Hepatic stellate cell (primary cell): Measurements from ENCODE around the gene DUOX1.

ENCODE experiments used
- DNase-seq: peaks from one replicate; pipeline ENCODE4 v3.0.0; 2011; ENCODE audit warnings: low spot score

Gene DUOX1

GRCh38 chr15:45168751-45169551, 39.2 kb downstream of the DUOX1 start:
- DNase-seq, result no peak

GRCh38 chr15:45169608-45170480, 40.0 kb downstream of the DUOX1 start:
- no peak for DNase-seq

- no peak for DNase-seq
These were observed 42.1 kb downstream of the DUOX1 start for GRCh38 chr15:45171912-45172311.

GRCh38 chr15:45174069-45174468, 44.3 kb downstream of the DUOX1 start:
- DNase-seq, result no peak

GRCh38 chr15:45174577-45174976, 44.8 kb downstream of the DUOX1 start:
- DNase-seq, result no peak

GRCh38 chr15:45177285-45177684, 47.5 kb downstream of the DUOX1 start:
- DNase-seq, result no peak

- no peak for DNase-seq
These were observed 49.6 kb downstream of the DUOX1 start for GRCh38 chr15:45179221-45179985.

GRCh38 chr15:45180201-45180600, 50.4 kb downstream of the DUOX1 start:
- no peak for DNase-seq

GRCh38 chr15:45180648-45181436, 51.0 kb downstream of the DUOX1 start:
- no peak for DNase-seq

- DNase-seq, result no peak
These were observed 51.9 kb downstream of the DUOX1 start for GRCh38 chr15:45181491-45182285.

- no peak for DNase-seq
These were observed 53.2 kb downstream of the DUOX1 start for GRCh38 chr15:45182996-45183395.

GRCh38 chr15:45183511-45183910, 53.7 kb downstream of the DUOX1 start:
- no peak for DNase-seq

- DNase-seq, result no peak
These were observed 54.8 kb downstream of the DUOX1 start for GRCh38 chr15:45184562-45185041.

GRCh38 chr15:45185069-45185779, 55.4 kb downstream of the DUOX1 start:
- no peak for DNase-seq

- no peak for DNase-seq
These were observed 56.3 kb downstream of the DUOX1 start for GRCh38 chr15:45185903-45186770.

- DNase-seq, result no peak
These were observed 57.2 kb downstream of the DUOX1 start for GRCh38 chr15:45186771-45187577.

- no peak for DNase-seq
These were observed 57.7 kb downstream of the DUOX1 start for GRCh38 chr15:45187578-45187893.
